Fibroblast of pulmonary artery (primary cell): Measurements from ENCODE around the gene TXNDC11.

ENCODE experiments used
- DNase-seq: peaks from one replicate; pipeline ENCODE4 v3.0.0-alpha.2; 2010; ENCODE audit warnings: low read depth
- H3K4me3 ChIP-seq: replicated peaks from 2 replicates; pipeline ENCODE4 v1.5.1; 2011; ENCODE audit warnings: low read depth, mild to moderate bottlenecking, control low read depth, low read length, moderate library complexity
- TF ChIP-seq, protein P1 (sequence below): IDR thresholded peaks from 2 replicates; pipeline ENCODE4 v1.5.1; 2011; ENCODE audit warnings: mild to moderate bottlenecking, control low read depth, low read length, inconsistent platforms; ENCODE audit errors: missing control alignments

TXNDC11 gene

DNA sequence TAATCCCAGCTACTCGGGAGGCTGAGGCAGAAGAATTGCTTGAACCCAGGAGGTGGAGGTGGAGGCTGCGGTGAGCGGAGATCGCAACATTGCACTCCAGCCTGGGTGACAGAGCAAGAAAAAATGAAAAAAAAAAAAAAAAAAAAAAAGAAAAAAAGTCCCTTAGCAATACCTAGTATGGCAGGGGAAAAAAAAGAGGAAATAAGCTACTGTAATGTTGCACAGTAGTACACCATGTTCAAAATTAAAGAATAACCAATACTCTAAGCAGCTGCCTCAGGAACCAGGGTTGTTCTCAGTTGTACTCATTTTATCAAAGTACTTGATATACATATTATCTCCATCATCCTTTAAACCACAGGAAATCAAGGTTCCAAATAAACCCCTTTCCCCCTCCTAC is 17.3 kb upstream of the TXNDC11 start:
- H3K4me3 ChIP-seq, result no peak overlapping the region
- DNase-seq, result no peak
- TF ChIP-seq, protein P1, sequence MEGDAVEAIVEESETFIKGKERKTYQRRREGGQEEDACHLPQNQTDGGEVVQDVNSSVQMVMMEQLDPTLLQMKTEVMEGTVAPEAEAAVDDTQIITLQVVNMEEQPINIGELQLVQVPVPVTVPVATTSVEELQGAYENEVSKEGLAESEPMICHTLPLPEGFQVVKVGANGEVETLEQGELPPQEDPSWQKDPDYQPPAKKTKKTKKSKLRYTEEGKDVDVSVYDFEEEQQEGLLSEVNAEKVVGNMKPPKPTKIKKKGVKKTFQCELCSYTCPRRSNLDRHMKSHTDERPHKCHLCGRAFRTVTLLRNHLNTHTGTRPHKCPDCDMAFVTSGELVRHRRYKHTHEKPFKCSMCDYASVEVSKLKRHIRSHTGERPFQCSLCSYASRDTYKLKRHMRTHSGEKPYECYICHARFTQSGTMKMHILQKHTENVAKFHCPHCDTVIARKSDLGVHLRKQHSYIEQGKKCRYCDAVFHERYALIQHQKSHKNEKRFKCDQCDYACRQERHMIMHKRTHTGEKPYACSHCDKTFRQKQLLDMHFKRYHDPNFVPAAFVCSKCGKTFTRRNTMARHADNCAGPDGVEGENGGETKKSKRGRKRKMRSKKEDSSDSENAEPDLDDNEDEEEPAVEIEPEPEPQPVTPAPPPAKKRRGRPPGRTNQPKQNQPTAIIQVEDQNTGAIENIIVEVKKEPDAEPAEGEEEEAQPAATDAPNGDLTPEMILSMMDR, result no peak

DNA sequence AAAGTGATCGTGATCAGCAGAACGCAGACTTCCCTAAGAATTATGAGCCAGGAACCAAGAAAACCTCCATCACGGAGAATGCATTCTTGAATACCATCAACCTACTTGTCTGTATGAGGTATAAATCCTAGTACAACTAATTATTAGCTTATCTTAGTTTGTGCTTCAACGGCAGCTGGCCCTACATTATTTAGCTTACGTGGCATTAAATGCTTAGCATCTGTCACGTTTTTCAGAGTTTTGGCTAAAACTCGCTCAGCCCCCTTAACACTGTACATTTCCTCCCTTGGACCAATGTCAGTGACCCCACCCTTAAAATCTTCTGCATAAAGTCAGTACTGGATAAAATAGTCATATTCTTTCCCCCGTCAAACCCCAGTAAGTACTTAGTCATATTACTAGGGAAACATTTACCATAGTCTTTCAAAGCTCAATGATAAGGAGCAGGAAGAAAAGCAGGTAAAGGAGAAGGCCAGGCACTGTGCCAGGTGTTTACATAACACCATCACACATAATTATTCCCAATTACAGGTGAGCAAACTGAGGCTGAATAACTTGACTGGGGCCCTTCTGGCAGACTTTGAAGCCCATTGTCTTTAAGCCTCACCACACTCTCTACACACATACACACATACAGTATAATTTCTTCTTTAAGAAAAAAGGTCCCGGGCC is 16.6 kb upstream of the TXNDC11 start:
- TF ChIP-seq, protein P1, result no peak
- DNase-seq, result no peak

DNA sequence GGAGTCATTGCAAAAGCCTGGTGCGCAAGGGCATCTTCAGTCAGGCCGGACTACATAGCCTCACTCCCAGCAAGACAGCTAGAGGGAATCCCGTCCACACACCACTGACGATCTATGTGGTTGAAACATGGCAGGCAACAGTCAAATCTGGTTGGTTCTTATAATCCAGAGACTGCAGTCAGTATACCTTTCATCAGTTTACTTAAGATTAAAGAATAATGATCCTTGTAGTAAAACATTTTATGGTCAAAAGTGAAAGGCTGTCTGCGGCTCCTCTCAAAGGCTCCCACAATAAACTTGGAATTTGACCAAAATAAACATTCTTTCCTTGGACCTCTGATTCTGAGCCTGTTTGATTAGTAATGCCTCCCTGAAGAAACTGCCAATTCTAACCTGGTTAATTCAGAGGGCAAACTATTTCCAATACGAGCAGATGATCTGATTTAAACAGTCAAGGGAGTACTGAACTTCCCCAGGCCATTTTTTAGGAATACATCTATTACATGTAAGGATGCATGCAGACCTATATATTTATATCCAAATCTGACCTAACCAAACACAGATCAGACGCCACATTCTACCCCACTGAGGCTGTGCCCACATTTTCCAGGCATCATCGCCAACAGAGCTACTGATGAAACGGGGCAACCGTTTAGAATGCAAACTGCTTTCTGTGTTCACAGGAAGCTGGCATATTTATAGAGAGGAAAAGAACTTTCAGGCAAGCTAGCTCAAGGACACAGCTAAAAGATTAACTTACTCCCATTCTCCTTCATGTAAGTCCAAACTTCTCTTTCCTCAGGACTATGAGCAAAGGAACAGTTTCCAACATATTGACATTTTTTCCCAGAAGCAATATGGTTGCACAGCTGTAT is 15.3 kb upstream of the TXNDC11 start:
- peak; percentile 68 for DNase-seq
- TF ChIP-seq, protein P1, result no peak
- no peak overlapping the region for H3K4me3 ChIP-seq

More for the DNA sequence above, 16.6 kb upstream of the TXNDC11 start:
- no peak overlapping the region for H3K4me3 ChIP-seq

DNA sequence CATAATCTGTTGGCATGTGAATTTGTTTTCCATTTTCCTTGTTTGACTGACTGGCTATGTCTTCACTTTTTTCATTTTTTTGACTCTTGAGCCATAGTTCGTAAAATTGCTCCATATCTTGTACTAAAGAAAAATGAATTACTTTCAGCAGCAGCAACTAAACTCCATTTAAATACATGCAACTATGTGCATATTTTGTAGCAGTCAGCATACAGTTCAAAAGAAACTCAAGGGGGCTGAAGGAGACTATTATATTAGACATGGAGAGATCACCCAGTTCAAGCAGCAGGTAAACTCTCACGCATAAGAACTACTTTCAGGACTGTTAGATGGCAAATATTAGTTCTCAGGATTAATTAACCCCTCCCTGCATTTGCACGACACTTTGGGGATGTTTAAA is 13.6 kb upstream of the TXNDC11 start:
- TF ChIP-seq, protein P1, result no peak
- no peak overlapping the region for H3K4me3 ChIP-seq
- DNase-seq, result no peak

DNA sequence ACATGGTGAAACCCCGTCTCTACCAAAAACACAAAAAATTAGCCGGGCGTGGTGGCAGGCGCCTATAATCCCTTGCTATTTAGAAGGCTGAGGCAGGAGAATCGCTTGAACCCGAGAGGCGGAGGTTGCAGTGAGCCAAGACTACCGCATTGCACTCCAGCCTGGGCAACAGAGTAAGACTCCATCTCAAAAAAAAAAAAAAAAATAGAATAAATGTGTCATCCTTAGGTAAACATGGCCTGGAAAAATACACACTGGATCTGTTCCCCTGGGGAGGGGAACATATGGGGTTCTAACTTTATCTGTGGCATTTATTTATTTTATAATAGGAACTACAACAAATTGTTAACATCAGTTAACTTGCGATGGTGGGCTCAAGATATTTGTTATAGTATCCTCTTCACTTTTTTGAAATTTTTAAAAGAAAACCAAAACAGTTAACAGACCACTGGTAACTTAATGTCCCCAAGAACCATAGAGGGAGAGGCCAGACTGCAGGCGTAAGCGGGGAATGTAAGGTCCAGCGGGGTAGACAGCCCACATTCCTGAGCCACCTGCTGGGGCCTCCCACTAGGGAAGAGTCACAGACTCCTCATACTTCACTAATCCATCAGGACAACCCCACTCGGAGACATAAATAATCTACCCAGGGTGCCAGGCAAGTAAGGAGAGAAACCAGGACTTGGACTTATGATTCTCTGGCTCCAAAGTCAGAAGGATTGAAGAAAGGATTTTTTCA is 12.5 kb upstream of the TXNDC11 start:
- DNase-seq, result no peak

DNA sequence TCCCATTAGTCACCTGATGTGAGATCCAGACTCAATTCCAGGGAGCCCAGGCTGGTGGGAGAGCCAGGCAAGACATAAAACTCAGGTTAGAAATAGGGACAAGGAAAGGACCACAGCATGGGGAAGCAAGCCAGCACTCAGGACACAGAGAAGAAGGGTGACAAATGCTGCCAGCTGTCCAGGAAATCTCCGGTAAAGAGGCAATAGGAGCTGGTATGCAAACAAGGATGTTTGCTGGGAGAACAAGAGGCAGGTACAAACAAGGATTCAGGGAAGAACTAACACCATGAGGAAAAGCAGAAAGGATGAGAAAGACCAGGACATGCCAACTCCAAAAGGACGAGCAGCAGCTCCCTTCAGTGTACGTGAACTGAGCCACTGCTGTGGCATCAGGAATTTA is 10.2 kb upstream of the TXNDC11 start:
- TF ChIP-seq, protein P1, result no peak

More for the DNA sequence above, 12.5 kb upstream of the TXNDC11 start:
- no peak overlapping the region for H3K4me3 ChIP-seq
- TF ChIP-seq, protein P1, result no peak

More for the DNA sequence above, 10.2 kb upstream of the TXNDC11 start:
- DNase-seq, result no peak
- H3K4me3 ChIP-seq, result no peak overlapping the region
